Measurements from ENCODE around the gene TMEM256. TPM values are rescaled to one million over a fixed set of nuclear protein-coding genes. Genes with fewer than 3 reads are reported as not detected.

Gene TMEM256
- total and polyA plus RNA-seq, 2 of the 8 experiments (the other 6 are each of a cell fraction or from before 2014, with no cell fraction given) = 97.0 to 350 TPM

DNA sequence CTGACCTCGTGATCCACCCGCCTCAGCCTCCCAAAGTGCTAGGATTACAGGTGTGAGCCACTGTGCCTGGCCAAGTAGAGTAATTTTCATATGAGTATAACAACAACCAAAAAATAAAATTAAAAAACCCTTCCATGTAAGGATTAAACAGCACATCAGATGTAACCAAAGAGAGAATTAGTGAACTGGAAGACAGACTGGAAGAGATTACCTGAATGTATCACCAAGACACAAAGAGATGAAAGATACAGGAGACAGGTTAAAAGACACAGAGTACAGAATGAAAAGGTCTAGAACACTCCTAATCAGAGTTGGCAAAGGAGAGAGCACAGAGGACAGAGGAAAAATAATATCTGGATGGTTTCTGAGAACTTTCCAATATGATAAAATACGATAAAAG, 24.8 kb downstream of the TMEM256 start:
- Histone ChIP-seq H3K4ac (replicated peaks; ENCODE audit: insufficient read length, low read depth, low read length) (no peak overlapping the region), H3K4me3 (ENCODE audit: extremely low read depth in 1 of 4, insufficient read depth in 2 of 4, low read depth in 3 of 4, low read length in 4 of 4) (no peak overlapping the region), H2BK12ac (ENCODE audit: low read depth, low read length) (no peak overlapping the region), H4K91ac (replicated peaks; ENCODE audit: insufficient read length, low read length) (no peak overlapping the region), H2BK5ac (ENCODE audit: low read depth, low read length) (no peak overlapping the region), H3K27ac (ENCODE audit: low read depth, low read length) (no peak overlapping the region), H3K14ac (ENCODE audit: insufficient read length) (no peak overlapping the region), H3K23ac (ENCODE audit: insufficient read length) (no peak overlapping the region), H4K20me1 (replicated peaks in 1 of 2; ENCODE audit: control insufficient read depth in 1 of 2, insufficient read depth in 2 of 2, low read length in 2 of 2) (peaks cover 0 to 8% of the 10 kb centered on the region in 2 experiments), H2AK5ac (ENCODE audit: low read depth, low read length) (no peak overlapping the region), H3K79me2 (ENCODE audit: control insufficient read depth in 1 of 2, insufficient read depth in 2 of 2, low read length in 2 of 2) (no peaks in the 10 kb centered on the region), H4K8ac (ENCODE audit: extremely low read depth, insufficient read depth, low read length) (no peak overlapping the region), H3K79me1 (ENCODE audit: low read depth, low read length) (peaks cover 3% of the 10 kb centered on the region; the same call in 1 of the 2 replicates), H2BK15ac (ENCODE audit: low read length) (no peak overlapping the region), H3K36me3 (ENCODE audit: control insufficient read depth in 2 of 4, insufficient read depth in 4 of 4, low read length in 3 of 4) (no peaks in the 10 kb centered on the region), H3K27me3 (replicated peaks in 1 of 4; ENCODE audit: control insufficient read depth in 3 of 4, extremely low read depth in 1 of 4, insufficient read depth in 3 of 4, low read length in 3 of 4) (peaks cover 0 to 39% (median 29%) of the 10 kb centered on the region in 4 experiments; a peak in 6 of 7 replicates), H3K4me2 (ENCODE audit: insufficient read depth in 1 of 2, low read depth in 2 of 2, low read length in 2 of 2) (no peak overlapping the region), H3K23me2 (ENCODE audit: low read depth, low read length) (peaks cover 7% of the 10 kb centered on the region; the same call in 1 of the 2 replicates), H2BK120ac (replicated peaks; ENCODE audit: low read depth, low read length) (no peak overlapping the region), H3K18ac (ENCODE audit: extremely low read depth, low read length) (no peak overlapping the region), H3K56ac (replicated peaks; ENCODE audit: insufficient read length, low read depth, low read length) (no peak overlapping the region), H4K5ac (ENCODE audit: insufficient read length, low read depth, low read length) (no peak overlapping the region), H3K9me3 (ENCODE audit: insufficient read depth in 2 of 2, low read depth in 1 of 2, low read length in 1 of 2) (peaks cover 0 to 7% of the 10 kb centered on the region in 2 experiments; a peak in 1 of 4 replicates), H3K9ac (replicated peaks in 1 of 4; ENCODE audit: extremely low read depth in 1 of 4, low read depth in 3 of 4, low read length in 3 of 4) (no peak overlapping the region), H2AFZ (ENCODE audit: low read length) (no peak overlapping the region), H3K4me1 (replicated peaks in 1 of 4; ENCODE audit: control insufficient read depth in 3 of 4, insufficient read depth in 4 of 4, low read length in 3 of 4) (peaks cover 0 to 13% (median 6%) of the 10 kb centered on the region in 4 experiments; a peak in 6 of 7 replicates), H2BK20ac (ENCODE audit: low read length) (no peak overlapping the region)
- 95% methylated on average over 3 of the region's 3 CpGs; no CpG with 5 or more reads in 1 of the 2 experiments for WGBS, 2 experiments (ENCODE audit: extremely low coverage in 1 of 2, insufficient coverage in 1 of 2, insufficient read length in 1 of 2, insufficient replicate concordance in 2 of 2, low coverage in 1 of 2, low lambda C conversion rate in 2 of 2, missing lambda C conversion rate in 1 of 2)
- FAIRE-seq = no peak
- DNase-seq (ENCODE audit: low read depth in 1 of 2, low spot score in 2 of 2) = no peak
- POLR2A ChIA-PET (ENCODE audit: partially characterized antibody) = no interaction called here
- CTCF ChIA-PET (ENCODE audit: partially characterized antibody) = no interaction called here
- no peak for TF ChIP-seq EGR1 (IDR thresholded peaks at IDR 0.05; ENCODE audit: borderline replicate concordance, low read depth, low read length)
- TF ChIP-seq TBP (IDR thresholded peaks at IDR 0.05; ENCODE audit: low read depth, low read length) = no peak
- TF ChIP-seq JUN (IDR thresholded peaks at IDR 0.05; ENCODE audit: low read depth, low read length) = no peak
- TF ChIP-seq SIX5 (IDR thresholded peaks at IDR 0.05; ENCODE audit: low read depth, low read length) = no peak

All from H1 (cell line).